HG03196 (cell line): ENCODE results near the gene LAMA1.
"Not testable (repeated sequence)": the region's sequence is repeated elsewhere in the genome, so short reads cannot be mapped to it uniquely, and the experiment has no call there.

Experiments
- ATAC-seq: cut with Tn5 transposase; IDR thresholded peaks from one replicate; pipeline ENCODE4 v1.9.1; 2021; ENCODE audit not compliant: unreplicated experiment

LAMA1 gene

DNA sequence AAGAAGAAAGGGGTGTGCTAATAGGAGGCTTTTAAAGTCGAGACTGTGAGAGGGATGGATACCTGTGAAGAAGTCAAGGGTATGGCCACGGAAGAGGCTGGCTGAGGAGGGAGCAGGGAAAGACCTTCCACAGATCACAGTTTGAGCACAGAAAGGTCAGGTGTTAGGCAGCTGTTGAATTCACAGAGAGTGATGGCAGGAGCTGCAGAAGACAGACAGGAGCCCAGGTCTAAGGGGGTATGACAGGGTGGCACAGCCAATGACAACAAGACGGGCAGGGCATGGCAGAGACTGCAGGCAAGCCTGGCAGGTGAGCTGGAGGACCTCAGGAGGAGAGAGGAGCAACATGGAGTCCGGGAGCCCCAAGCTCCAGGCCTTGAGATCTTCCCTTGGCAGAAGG is 163.1 kb downstream of the LAMA1 start:
- no peak for ATAC-seq

DNA sequence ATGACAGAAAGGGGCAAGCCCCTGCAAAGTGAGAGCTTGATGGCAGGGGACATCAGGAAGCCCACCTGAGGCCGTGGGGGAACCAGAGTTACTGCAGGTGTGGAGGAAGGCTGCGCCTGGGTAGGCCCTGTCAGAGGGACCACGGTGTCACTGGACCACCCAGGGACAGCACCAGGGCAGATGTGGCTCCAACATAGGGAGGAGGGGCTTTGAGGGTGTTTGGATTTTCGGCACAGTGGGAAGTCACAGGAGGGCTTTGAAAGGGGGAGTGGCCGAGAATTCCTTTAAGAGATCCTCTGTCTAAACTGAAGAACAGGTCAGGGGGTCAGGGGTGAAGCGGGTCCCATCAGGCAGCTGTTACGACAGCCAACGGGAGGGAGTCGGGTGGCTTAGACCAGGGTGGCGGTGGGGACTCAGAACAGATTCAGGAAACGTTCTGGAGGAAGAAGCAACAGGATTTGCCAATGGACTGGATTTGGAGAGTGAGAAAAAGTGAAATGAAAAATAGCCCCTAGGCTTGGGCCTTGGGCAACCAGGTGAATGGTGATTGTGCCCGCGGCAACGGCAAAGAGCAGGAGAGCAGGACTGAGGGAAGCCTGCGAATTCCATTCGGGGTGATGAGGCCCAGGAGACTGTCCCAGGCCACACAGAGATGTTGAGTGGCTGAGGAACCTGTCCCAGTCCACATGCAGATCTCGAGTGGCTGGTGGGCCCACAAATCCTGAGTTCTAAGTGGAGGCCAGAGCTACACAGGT is 166.1 kb downstream of the LAMA1 start:
- no peak for ATAC-seq

DNA sequence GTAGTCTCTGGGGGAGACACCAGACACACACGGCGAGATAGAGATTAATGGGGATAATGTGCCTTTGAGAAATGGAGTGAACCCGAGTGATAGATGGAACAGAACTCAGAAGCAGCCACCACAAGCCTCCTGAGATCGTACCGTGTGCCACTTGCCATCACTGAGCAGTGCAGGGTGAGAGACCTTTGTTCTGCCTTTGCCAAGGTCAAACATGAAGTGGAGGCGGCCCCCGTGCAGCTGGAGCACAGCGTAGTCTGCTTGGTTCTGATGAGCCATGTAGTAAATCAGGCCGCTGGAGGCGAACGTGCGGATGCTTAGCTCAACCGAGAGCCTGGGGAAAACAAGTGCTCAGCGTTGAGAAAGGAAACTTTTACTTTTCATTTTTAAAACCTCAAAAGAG is 167.0 kb downstream of the LAMA1 start:
- ATAC-seq, result no peak

DNA sequence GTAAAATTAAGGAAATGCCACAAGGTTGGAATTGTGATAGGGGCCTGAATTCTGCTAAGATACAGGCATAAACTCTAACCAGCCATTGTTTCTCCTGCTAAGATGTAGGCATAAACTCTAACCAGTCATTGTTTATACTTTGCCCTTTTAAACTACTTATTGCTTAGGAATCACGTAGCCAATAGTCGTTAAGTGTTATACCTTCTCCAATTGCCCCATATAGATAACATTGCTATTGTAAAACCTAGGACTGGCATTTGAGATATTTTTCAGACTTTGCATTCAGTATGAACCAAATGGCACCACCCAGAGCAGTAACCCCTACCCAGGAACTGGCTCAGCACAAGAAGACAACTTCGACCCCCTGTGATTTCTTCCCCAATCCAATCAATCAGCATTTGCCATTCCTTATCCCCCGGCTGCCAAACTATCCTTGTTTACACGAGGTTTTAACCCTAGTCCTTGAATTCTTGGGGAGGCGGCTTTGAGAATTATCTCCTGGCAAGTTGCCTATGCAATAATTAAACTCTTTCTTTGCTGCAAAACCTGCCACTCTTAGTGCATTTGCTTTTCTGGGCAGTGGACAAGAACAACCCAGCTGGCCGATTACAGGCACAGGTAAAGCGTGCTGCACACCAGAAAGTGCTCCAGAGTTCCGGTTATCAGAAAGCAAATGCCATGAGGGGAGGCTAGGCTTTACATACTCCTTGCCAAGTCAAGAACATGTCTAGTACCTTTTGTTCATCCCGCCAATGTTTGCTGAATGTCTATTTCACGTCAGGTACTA is 167.6 kb downstream of the LAMA1 start:
- ATAC-seq, result no peak

DNA sequence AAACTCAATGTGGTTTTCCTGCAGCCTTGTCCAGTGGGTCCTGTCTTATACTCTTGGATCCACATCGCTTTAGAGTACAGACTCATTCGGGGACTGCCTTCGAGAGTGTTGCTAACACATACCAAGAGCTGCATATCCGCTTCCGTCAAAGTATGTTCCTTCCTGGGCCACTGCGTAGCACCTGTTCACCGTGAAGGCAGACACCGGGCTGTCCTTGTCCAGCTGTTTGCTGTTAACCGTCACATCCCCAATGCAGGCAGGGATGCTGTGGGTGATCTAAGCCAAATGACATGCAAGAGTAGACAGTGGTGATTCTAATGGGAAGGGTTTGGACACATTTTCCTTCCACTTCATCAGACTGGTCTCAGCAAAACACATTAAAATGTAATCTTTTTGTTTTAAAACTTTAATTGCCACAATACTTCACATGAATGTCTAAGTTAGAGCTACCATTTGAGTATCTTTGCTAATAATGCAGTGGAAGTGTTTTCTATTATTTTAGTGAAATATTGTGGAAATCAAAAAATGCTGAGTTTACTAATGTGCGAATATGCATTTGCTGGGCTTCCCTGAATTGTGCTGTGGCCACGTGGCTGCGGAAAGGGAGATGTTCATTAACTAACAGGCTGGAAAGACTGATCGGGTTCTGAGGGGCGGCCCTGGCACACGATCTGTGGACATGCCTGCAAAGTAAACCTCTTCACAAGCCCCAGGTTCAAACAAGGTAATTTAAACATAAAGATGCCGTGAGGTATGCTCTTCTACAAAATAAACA is 169.1 kb downstream of the LAMA1 start:
- no peak for ATAC-seq

DNA sequence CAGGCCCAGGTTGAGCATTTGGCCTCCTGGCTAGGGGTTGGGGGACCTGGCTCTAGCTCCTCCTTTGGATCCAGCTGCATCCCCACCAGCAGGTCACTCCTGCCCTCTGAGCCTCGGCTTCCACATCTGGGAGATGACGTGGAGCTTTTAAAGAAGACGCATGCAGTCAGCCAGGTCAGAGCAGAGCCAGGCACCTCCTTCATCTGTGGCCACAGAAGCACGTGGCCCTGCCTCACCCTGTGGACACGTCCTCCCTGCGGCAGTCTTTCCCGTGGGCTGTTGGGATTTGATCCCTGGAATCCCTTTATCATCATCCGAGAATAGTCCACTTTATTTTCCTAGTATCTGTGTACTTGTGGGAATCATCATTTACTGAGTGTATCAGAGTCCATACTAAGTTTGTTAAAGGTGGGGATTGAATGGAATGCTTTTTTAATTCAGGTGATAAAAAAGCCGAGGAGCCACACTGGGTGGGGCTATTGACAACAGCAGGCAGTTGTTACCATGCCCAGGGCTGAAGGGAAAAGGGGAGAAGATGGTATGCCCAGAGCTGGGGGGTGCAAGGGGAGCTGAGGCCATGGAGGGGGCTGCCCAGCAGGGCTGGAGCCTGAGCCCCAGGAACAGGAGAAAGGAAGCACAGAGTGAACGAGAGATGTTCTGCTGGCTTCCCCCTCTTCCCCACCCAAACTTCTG is 170.1 kb downstream of the LAMA1 start:
- no peak for ATAC-seq

DNA sequence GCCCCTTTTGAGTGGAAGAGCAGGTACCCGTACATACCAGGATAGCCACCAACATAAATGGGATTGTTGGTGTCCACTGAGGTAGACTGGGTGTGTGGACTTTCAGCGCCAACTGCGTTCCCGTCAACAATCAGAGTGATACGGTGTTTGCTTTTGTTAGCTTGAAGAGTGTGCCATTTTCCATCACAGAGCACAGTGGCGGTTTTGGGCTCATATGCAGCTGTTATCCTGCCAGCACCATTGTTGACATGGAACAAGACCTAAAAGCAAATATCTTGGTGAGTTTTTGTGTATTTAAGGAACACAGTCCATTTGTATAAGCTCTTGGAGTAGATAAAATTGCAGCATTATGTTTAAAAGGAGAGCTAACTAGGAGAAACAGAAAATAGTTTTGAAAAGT is 174.5 kb downstream of the LAMA1 start:
- ATAC-seq, result no peak

DNA sequence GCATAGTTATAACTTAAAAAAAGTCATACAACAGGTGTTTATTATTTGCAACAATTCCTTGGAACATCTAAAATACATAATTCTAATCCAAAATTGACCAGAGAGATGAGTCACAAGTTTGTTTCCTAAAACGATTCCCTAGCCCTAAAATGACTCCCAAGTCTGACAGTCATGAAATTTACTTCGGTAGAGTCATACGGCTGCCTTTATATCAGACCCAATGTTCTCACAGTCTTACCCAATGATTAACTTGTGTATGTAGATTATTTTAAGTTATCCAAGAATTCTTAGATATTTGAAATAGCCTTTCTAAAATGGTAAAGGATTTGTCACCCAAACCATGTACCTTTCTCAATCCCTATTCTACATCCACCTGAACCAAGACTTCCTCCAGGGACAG is 174.9 kb downstream of the LAMA1 start:
- no peak for ATAC-seq

DNA sequence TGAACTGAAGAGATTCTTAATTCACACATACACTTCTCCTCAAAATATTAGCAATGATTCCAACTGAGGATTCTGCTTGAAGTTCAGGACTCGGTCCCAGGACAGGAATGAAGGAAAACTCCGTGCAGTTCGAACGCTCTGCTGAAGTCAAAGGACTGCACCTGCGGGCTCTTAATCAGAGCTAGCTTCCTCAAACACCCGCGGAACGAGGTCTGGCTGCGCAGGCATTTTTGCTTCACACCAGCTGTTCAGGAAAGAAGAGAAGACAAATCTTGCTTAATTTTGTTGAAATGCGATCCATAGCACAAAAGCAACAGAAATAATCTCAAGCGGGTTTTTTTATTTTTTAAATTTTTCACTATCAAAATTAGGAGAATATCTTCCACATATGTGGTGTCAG is 175.6 kb downstream of the LAMA1 start:
- no peak for ATAC-seq

DNA sequence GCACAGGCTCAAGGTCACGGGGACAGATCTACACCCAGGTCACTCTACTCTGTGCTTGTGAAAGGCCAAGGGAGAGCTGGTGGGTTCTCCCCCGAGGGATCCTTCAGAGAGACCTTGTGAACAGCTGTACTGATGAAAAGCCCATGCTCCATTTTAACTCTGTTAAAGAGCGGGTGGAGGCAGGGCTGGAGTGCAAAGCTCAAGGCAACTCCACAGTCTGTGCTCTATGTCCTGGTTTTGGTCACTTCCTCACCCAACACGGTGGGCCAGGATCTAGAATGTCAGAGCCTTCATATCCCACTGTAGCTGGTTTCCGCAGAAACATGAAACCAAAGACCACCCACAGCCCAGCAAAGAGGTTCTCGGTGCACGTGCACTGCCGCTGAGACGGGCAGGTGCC is 177.1 kb downstream of the LAMA1 start:
- no peak for ATAC-seq

DNA sequence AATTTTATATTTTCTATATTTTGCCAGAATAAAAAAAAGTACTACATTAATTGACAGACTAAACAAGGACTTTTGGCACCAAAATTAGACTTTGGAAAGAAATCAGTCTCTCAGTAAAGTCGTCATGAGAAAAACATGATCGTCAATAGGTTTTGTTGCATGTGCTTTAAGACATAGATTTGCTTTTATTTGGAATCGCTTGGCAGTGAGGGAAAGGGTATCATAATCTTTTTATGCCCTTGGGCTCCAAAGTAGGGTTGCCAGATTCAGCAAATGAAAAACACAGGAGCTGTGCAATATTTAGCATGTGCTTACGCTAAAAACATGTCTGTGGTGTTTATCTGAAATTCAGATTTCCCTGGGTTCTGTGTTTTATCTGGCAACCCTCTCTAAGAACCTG is 177.6 kb downstream of the LAMA1 start:
- no peak for ATAC-seq

DNA sequence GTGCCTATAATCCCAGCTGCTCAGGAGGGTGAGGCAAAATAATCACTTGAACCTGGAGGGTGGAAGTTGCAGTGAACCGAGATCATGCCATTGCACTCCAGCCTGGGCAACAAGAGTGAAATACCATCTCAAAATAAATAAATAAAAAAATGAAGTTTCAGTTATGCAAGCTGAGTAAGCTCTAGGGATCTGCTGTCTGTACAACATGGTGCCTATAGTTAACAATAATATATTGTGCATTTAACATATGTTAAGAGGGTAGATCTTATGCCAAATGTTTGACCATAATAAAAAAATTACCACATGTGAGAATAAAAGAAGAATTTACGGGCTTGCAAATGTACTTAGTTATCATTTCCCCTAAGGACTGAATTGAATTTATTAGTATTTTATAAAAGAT is 179.2 kb downstream of the LAMA1 start:
- ATAC-seq, result not testable (repeated sequence)

DNA sequence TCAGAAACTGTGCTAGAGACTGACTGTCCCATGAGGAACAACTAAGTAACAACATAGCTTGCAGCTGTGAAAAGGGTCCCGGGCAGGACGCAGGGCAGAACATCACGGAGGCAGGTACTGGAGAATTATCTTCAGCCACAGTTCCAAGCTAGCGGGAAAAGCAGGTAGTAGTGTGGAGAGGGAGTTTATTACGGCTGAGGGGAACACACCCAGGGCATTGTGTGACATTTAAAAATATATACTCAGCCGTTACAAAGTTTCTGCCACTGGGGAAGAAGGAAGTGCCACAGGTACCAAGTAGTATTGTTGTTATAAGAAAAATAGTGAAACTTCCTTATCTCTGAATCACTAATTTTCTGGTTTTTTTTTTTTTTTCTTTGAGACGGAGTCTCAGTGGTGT is 179.6 kb downstream of the LAMA1 start:
- no peak for ATAC-seq

DNA sequence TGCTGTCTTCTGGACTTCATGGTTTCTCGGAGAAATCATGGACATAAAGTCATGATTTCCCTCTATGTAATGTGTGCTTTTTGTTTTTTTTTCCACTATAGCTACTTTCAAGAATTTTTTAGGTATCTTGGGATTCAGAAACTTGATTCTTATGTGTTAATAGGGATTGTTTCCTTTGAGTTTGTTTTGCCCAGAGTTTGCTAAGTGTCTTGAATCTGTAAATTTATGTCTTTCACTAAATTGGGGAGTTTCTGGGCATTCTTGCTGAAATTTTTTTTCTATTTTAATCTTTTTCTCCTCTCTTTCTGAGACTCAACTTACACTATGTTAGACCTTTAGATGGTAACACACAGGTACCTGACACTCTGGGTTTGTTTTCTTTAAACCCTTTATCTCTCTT is 182.7 kb downstream of the LAMA1 start:
- ATAC-seq, result no peak

DNA sequence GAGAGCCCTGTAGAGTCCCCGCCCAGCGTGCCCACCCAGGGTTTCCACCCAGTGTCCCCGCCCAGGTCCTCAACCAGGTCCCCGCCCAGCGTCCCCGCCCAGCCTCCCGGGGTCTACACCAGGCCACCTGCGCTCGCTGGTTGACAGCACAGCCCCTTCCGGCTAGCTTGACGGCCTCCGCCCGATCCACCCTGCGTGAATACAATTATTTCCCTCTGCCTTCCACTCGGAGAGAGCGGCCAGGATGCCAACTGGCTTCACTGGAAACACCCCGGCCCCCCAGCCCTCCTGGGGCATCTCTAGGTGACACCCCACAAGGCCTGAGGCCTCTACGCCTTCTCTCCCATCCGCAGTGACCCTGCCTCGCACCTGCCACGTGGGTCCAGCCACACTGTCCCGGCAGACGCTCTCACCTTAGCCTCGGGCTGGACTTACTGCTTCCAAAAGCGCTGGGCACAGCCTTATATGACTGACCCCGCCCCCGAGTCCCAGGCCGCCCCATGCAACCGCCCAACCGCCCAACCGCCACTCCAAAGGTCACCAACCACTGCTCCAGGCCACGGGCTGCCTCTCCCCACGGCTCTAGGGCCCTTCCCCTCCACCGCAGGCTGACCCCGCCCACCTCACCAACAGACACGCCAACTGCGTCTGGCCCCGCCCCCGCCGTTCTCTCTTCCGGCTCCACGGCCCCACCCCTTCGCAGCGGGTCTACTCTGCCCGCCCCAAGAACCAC is 188.1 kb downstream of the LAMA1 start:
- ATAC-seq, result no peak

DNA sequence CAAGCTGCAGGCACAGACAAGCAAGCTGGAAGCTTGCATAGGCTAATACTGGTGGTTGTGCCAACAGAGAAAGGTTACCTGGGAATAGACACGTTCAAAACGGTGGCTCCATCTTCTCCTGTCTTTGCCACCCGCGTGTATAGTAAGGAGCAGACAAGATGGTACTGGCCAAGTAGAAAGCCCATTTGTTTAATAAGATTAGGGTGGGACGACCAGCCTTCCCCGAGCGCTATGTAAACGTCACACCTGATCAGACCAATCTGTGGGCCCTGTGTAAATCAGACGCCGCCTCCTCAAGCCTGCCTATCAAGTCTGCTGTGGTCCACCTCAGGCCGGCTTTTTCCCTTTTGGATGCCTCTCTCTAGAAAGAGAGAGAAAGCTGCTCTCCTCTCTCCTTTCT is 189.2 kb downstream of the LAMA1 start:
- ATAC-seq, result no peak

DNA sequence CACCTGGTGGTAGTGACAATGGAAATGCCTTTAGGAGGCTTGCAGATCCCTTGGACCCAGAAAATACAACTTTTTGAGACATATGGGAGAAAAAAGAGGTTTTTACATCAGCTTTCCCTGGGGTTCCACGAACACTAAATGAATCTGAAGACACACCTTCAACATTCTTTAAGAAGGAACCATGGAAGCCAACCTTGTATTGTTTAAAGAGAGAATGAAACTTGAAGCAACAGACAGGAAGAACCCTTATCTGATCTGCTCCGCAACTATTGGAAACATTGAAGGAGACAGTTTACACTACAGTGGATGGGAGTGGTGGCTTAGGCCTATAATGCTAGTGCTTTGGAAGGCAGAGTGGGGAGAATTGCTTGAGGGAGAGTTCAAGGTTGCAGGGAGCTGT is 190.4 kb downstream of the LAMA1 start:
- no peak for ATAC-seq

DNA sequence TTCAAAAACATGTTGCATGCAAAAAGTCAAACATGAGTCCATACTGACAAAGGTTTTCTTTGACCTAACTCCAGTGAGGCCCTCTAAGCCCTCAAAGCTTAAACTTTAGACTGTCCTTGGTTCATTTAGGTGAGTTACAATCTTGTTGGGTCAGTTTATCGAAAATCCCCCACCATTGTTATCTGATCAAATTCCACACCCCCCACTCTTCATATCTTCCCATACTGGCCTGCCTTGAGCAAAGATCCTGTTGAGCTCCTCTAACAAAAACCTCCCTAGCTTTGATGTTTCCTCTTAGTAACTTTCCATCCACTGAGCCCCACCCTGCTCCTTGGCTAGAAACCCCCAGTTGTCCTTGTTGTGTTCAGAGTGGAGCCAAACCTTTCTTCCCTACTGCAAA is 194.4 kb downstream of the LAMA1 start:
- no peak for ATAC-seq

DNA sequence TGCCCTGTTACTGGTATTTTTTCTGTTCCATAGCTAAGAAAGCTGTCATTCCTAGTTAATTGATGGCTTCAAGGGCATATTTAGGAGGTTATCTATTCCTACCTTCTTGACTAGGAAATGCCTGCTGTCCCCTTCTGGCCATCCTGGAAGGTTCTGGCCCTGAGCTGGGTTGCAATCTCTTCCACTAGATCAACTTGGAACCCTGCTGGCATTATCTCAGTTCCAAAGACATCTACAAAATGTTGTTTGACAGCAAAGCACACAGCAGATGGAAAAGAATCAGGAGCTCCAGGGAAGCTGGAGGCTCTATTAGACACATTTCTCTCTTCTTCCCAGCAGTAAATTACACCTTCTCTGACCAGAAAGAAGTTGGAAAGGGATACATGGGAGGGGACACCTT is 196.0 kb downstream of the LAMA1 start:
- no peak for ATAC-seq

DNA sequence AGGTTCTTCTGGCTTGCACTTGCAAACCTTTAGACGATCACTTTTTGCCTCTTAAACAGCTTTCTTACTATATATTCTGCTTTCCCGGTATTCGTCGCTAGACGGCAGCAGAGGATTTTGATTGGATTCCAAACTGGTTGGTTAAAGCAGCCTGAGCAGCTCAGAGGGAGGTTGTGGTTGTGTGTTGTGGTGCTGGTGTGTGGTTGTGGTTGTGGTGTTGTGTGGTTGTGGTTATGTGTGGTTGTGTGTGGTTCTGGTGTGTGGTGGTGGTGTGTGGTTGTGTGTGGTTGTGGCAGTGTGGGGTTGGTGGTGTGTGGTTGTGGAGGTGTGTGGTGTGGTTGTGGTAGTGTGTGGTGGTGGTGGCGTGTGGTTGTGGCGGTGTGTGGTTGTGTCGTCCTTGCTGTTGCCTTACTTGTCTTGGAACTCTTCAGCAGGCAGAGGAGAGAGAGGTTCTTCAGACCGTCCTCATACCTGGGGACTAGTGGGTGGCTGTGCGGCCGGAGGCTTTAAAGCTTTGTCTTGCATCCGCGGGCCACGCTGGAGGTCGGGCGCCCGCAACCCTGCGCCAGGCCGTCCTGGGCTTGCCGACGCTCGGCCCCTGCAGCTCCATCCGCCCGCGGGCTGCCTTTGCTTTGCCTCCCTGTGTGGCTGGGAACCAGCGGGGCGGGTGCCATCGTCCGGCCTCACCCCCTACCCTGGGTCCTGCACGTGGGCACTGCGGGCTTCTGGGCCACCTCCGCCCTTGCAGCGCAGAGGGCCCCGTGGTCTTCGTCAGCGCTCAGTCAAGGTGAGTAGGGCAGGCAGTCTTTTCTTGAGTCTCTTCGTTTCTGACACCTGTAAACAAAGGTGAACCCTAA is 197.3 kb downstream of the LAMA1 start:
- ATAC-seq, result no peak
